Neural cell (in vitro differentiated cells): ENCODE measurements around the gene FAM234A. TPM values are rescaled to one million over a fixed set of nuclear protein-coding genes. Genes with fewer than 3 reads are reported as not detected.
"Not testable (repeated sequence)": the region's sequence is repeated elsewhere in the genome, so short reads cannot be mapped to it uniquely, and the experiment has no call there.

Experiments
- H2AFZ ChIP-seq: fragments of 200-600, 300-800 bp; sonication (generic), shearing (Covaris generic); 2 replicates; pipeline ENCODE4 v1.6.0; 2014; ENCODE audit warnings: low read depth, mild to moderate bottlenecking, antibody characterized with exemption, low read length, moderate library complexity
- H3F3A ChIP-seq: fragments of 200-600 bp; shearing (Covaris generic); 2 replicates; pipeline ENCODE4 v1.6.1; 2016; ENCODE audit warnings: mild to moderate bottlenecking, moderate library complexity, mixed read lengths, antibody characterized with exemption, low read length; ENCODE audit not compliant: insufficient read depth, poor library complexity, severe bottlenecking
- H3K27ac ChIP-seq: fragments of 200-600, 300-800 bp; sonication (generic), shearing (Covaris generic); 2 replicates; pipeline ENCODE4 v1.5.1; 2014; ENCODE audit warnings: mild to moderate bottlenecking, low read length, moderate library complexity
- H3K27me3 ChIP-seq: fragments of 300-800, 200-600 bp; sonication (generic), shearing (Covaris generic); 2 replicates; pipeline ENCODE4 v1.6.0; 2014; ENCODE audit warnings: mild to moderate bottlenecking, low read depth, low read length, moderate library complexity; ENCODE audit not compliant: insufficient read depth
- H3K36me3 ChIP-seq: fragments of 300-800, 200-600 bp; sonication (generic), shearing (Covaris generic); 2 replicates; pipeline ENCODE4 v1.5.1; 2014; ENCODE audit warnings: mild to moderate bottlenecking, antibody characterized with exemption, low read length, moderate library complexity; ENCODE audit not compliant: insufficient read depth
- H3K4me2 ChIP-seq: fragments of 300-800, 200-600 bp; sonication (generic), shearing (Covaris generic); 2 replicates; pipeline ENCODE4 v1.6.0; 2014; ENCODE audit warnings: mild to moderate bottlenecking, low read length
- H3K4me3 ChIP-seq: fragments of 300-800, 200-600 bp; sonication (generic), shearing (Covaris generic); 2 replicates; pipeline ENCODE4 v1.5.1; 2014; ENCODE audit warnings: mild to moderate bottlenecking, low read length, moderate library complexity
- H3K79me2 ChIP-seq: fragments of 200-600 bp; shearing (Covaris generic); replicated peaks from 2 replicates; pipeline ENCODE4 v1.6.0; 2014; ENCODE audit warnings: mild to moderate bottlenecking, low read length, moderate library complexity; ENCODE audit not compliant: insufficient read depth
- H3K9ac ChIP-seq: fragments of 300-800, 200-600 bp; sonication (generic), shearing (Covaris generic); 2 replicates; pipeline ENCODE4 v1.6.1; 2016; ENCODE audit warnings: mild to moderate bottlenecking, low read length, mixed read lengths
- H3K9me2 ChIP-seq: fragments of 200-600 bp; shearing (Covaris generic); 2 replicates; pipeline ENCODE4 v1.6.1; 2016; ENCODE audit warnings: mild to moderate bottlenecking, low read length, mixed read lengths; ENCODE audit not compliant: insufficient read depth
- H3K9me3 ChIP-seq: fragments of 200-600, 300-800 bp; sonication (generic), shearing (Covaris generic); 2 replicates; pipeline ENCODE4 v1.6.1; 2016; ENCODE audit warnings: mild to moderate bottlenecking, mixed run types, low read length, moderate library complexity, mixed read lengths
- H4K20me1 ChIP-seq: fragments of 200-600 bp; shearing (Covaris generic); 2 replicates; pipeline ENCODE4 v1.6.1; 2016; ENCODE audit warnings: mild to moderate bottlenecking, mixed run types; ENCODE audit not compliant: insufficient read depth
- CTCF ChIP-seq: fragments of 450-650 bp; IDR thresholded peaks from 2 replicates; pipeline ENCODE4 v1.5.1; 2014; ENCODE audit warnings: antibody characterized with exemption, mild to moderate bottlenecking, moderate library complexity; ENCODE audit not compliant: poor library complexity, severe bottlenecking
- EP300 ChIP-seq: fragments of 450-650 bp; conservative IDR thresholded peaks from 2 replicates; pipeline ENCODE4 v1.6.1; 2014; ENCODE audit warnings: antibody characterized with exemption, mild to moderate bottlenecking, moderate library complexity; ENCODE audit not compliant: poor library complexity, severe bottlenecking
- EZH2 ChIP-seq: fragments of 200-600, 300-800 bp; shearing (Covaris generic), sonication (generic); IDR thresholded peaks from 2 replicates; pipeline ENCODE4 v1.6.1; 2014; ENCODE audit warnings: antibody characterized with exemption, low read length, borderline replicate concordance, mild to moderate bottlenecking; ENCODE audit not compliant: insufficient read depth, poor library complexity, severe bottlenecking
- MXI1 ChIP-seq: fragments of 450-650 bp; conservative IDR thresholded peaks from 2 replicates; pipeline ENCODE4 v1.6.1; 2014; ENCODE audit warnings: antibody characterized with exemption, mild to moderate bottlenecking; ENCODE audit not compliant: poor library complexity, severe bottlenecking
- POLR2AphosphoS5 ChIP-seq: IDR thresholded peaks from 2 replicates; pipeline ENCODE4 v1.6.1; 2012
- RAD21 ChIP-seq: fragments of 450-650 bp; conservative IDR thresholded peaks from 2 replicates; pipeline ENCODE4 v1.6.1; 2014; ENCODE audit warnings: antibody characterized with exemption, mild to moderate bottlenecking, moderate library complexity
- REST ChIP-seq: IDR thresholded peaks from 2 replicates; pipeline ENCODE4 v1.6.1; 2012; ENCODE audit warnings: borderline replicate concordance
- SMC3 ChIP-seq: fragments of 450-650 bp; conservative IDR thresholded peaks from 2 replicates; pipeline ENCODE4 v1.6.1; 2014; ENCODE audit warnings: antibody characterized with exemption, mild to moderate bottlenecking, moderate library complexity; ENCODE audit not compliant: poor library complexity
- TAF1 ChIP-seq: IDR thresholded peaks from 2 replicates; pipeline ENCODE4 v1.6.1; 2012; ENCODE audit warnings: low read depth
- polyA plus RNA-seq: library from polyadenylated mRNA; depleted of rRNA; stranded (reverse); fragments of >200 nt; gene quantifications from 2 replicates; pipeline ENCODE4 v1.2.3, GENCODE V29; 2014

The FAM234A gene
- polyA plus RNA-seq, 1 donor from 2014 or later, result 29.9 TPM

GRCh38 chr16:200388-200787, 34.2 kb upstream of the FAM234A start:
- H2AFZ ChIP-seq, result no peak overlapping the region
- no peaks in the 10 kb centered on the region for H3K9me2 ChIP-seq
- H3K4me2 ChIP-seq, result no peak overlapping the region
- H3K9ac ChIP-seq, result no peak overlapping the region
- no peaks in the 10 kb centered on the region for H3F3A ChIP-seq
- no peaks in the 10 kb centered on the region for H3K9me3 ChIP-seq
- no peak overlapping the region for H3K27ac ChIP-seq
- H4K20me1 ChIP-seq, result no peaks in the 10 kb centered on the region
- H3K36me3 ChIP-seq, result no peaks in the 10 kb centered on the region
- TF ChIP-seq POLR2AphosphoS5, result no peak
- no peak for TF ChIP-seq EP300
- TF ChIP-seq MXI1, result no peak
- no peak for TF ChIP-seq SMC3
- no peak for TF ChIP-seq CTCF
- no peak for TF ChIP-seq RAD21
- TF ChIP-seq TAF1, result no peak
- TF ChIP-seq EZH2, result no peak
- TF ChIP-seq REST, result no peak
- peaks cover 2% of the 10 kb centered on the region for H3K79me2 ChIP-seq
- H3K4me3 ChIP-seq, result no peak overlapping the region
- H3K27me3 ChIP-seq, result no peaks in the 10 kb centered on the region

GRCh38 chr16:203246-203645, 31.4 kb upstream of the FAM234A start:
- H2AFZ ChIP-seq, result no peak overlapping the region
- H3K9me2 ChIP-seq, result no peaks in the 10 kb centered on the region
- no peak overlapping the region for H3K4me3 ChIP-seq
- H3F3A ChIP-seq, result no peaks in the 10 kb centered on the region
- H3K79me2 ChIP-seq, result peaks cover 3% of the 10 kb centered on the region
- TF ChIP-seq CTCF (no peak), TAF1 (no peak), RAD21 (no peak), POLR2AphosphoS5 (no peak), EP300 (no peak)
- H3K9ac ChIP-seq, result no peak overlapping the region
- H3K27ac ChIP-seq, result no peak overlapping the region
- H3K9me3 ChIP-seq, result no peaks in the 10 kb centered on the region
- peaks cover 7% of the 10 kb centered on the region for H3K36me3 ChIP-seq
- no peaks in the 10 kb centered on the region for H3K27me3 ChIP-seq
- no peak overlapping the region for H3K4me2 ChIP-seq
- no peaks in the 10 kb centered on the region for H4K20me1 ChIP-seq

GRCh38 chr16:204046-204445, 30.6 kb upstream of the FAM234A start:
- not testable (repeated sequence) for H3K9me2 ChIP-seq, H3K4me2 ChIP-seq, H3F3A ChIP-seq, H3K4me3 ChIP-seq, H3K9ac ChIP-seq, H2AFZ ChIP-seq, H3K27ac ChIP-seq, H3K79me2 ChIP-seq, H3K9me3 ChIP-seq, H4K20me1 ChIP-seq, H3K27me3 ChIP-seq
- peaks cover 14% of the 10 kb centered on the region for H3K36me3 ChIP-seq

- H4K20me1 ChIP-seq, H3K9me2 ChIP-seq, H3F3A ChIP-seq, H3K9ac ChIP-seq, H3K4me2 ChIP-seq, H2AFZ ChIP-seq, H3K27ac ChIP-seq, H3K9me3 ChIP-seq, H3K27me3 ChIP-seq, H3K4me3 ChIP-seq: not testable (repeated sequence)
- peaks cover 19% of the 10 kb centered on the region for H3K79me2 ChIP-seq
- peaks cover 14% of the 10 kb centered on the region for H3K36me3 ChIP-seq
Measured at GRCh38 chr16:209359-209758, 25.3 kb upstream of the FAM234A start.
